ENCODE results near the gene INPP5A.
"Not testable (repeated sequence)": the region's sequence is repeated elsewhere in the genome, so short reads cannot be mapped to it uniquely, and the experiment has no call there.

Gene INPP5A

DNA sequence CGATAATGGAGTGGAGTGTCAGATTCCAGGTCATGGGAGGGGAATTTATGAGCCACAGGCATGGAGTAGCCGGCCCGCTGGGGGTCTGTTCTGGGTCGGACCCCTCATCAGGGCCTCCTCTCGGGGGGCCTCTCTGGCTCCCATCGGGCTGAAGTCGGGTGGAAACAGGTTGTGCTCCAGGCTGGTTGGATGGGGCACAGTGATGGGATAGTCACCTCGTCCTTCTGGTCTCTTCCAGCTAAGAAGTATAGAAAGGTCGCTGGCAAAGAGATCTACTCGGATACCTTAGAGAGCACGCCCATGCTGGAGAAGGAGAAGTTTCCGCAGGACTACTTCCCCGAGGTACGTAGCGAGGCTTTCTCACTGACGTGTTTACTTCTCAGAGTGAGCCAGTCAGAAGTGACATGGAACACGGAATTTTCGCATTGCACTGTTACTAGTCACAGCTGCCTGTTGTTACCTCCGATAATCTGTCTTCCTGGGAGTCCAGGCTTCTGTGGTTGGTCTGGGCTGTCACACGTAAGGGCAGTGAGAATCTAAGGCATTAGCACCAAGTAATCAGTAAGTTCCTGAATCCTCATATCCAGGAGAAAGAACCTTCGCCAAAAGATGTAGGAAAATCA is 160.1 kb downstream of the INPP5A start:
- ATAC-seq, result no peak

GRCh38 chr10:132698211-132698751 is 160.7 kb downstream of the INPP5A start:
- ATAC-seq, result no peak

GRCh38 chr10:132698761-132699391 is 161.3 kb downstream of the INPP5A start:
- ATAC-seq, result no peak

GRCh38 chr10:132699411-132700155 is 162.0 kb downstream of the INPP5A start:
- ATAC-seq, result no peak

GRCh38 chr10:132700156-132701098 is 162.8 kb downstream of the INPP5A start:
- no peak for ATAC-seq

GRCh38 chr10:132701099-132701845 is 163.7 kb downstream of the INPP5A start:
- ATAC-seq, result no peak

- ATAC-seq, result no peak
These were observed 164.2 kb downstream of the INPP5A start for GRCh38 chr10:132701846-132702190.

- ATAC-seq, result no peak
These were observed 165.2 kb downstream of the INPP5A start for GRCh38 chr10:132702601-132703418.

- no peak for ATAC-seq
These were observed 165.9 kb downstream of the INPP5A start for GRCh38 chr10:132703419-132704007.

GRCh38 chr10:132704008-132704814 is 166.6 kb downstream of the INPP5A start:
- no peak for ATAC-seq

DNA sequence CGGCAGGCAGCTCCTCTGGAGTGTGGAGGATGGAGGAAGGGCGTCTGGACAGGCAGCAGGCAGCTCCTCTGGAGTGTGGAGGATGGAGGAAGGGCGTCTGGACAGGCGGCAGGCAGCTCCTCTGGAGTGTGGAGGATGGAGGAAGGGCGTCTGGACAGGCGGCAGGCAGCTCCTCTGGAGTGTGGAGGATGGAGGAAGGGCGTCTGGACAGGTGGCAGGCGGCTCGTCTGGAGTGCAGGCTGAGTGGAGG is 167.2 kb downstream of the INPP5A start:
- ATAC-seq, result not testable (repeated sequence)

GRCh38 chr10:132705173-132705572 is 167.6 kb downstream of the INPP5A start:
- ATAC-seq, result no peak

GRCh38 chr10:132705943-132706342 is 168.4 kb downstream of the INPP5A start:
- no peak for ATAC-seq

DNA sequence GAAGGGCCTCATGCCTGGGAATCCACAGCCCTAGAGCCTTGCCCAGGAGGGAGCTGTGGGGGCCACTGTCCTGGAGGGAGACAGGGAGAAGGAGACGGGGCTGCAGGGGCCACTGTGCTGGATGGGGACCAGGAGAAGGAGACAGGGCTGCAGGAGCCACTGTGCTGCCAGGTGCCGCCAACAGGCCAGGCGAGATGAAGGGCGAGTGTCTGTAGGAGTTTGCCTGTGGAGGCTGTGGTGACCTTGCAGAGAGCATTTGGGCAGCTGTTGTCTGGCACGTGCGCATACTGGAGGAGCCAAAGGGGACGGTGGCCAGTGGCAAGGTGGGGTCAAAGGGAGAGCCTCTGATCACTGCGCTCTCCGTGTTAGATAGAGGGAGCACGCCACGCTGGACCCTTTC is 169.1 kb downstream of the INPP5A start:
- no peak for ATAC-seq

DNA sequence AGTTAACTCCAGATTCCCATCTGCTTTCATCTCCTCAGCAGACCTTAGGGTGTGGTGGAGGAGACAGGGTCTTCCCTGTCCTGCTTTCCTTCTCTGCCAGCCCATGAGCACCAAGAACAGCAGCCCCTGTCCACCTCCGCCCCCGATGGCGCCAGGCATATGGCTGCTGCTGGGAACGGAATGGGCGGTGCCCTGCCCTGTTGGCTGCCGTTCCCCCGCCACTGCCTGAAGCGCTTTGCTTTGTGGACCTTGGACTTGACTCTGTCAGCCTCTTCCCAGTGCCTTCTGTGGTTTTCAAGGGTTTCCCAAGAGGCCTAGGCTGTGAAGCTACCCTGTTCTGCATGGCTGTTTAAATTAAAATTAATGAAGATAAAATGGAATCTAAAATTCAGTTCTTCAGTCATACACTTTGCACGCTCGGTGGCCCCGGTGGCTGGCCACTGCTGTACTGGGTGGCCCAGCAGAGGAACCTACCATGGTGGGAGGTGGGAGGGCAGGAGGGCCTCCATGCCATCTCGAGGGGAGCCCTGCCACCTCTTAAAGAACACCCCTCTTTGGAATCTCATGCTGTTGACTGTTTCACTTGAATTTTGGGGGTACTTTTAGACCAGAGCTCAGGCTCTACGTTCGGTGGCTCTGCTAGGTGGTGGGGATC is 169.7 kb downstream of the INPP5A start:
- no peak for ATAC-seq

- no peak for ATAC-seq
These were observed 170.2 kb downstream of the INPP5A start for GRCh38 chr10:132707776-132708171.

GRCh38 chr10:132708441-132708840 is 170.9 kb downstream of the INPP5A start:
- ATAC-seq, result no peak

DNA sequence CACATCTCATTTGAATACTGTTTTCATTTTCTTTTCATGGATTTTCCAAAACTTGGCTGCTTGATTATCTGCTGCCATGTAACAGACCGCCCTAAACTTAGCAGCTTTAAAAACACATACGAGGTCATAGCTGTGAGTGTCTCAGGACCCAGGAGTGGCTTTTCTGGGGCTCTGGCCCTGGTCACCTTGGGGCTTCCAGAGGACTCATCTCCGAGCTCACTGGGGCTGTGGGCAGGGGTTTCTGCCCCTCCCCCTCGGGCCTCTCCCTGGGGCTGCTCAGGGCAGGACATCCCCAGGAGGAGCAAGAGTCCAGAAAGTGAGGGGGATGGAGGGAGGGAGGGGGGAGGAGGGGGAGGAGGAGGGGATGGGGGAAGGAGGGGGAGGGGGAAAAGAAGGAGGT is 171.3 kb downstream of the INPP5A start:
- ATAC-seq, result no peak

DNA sequence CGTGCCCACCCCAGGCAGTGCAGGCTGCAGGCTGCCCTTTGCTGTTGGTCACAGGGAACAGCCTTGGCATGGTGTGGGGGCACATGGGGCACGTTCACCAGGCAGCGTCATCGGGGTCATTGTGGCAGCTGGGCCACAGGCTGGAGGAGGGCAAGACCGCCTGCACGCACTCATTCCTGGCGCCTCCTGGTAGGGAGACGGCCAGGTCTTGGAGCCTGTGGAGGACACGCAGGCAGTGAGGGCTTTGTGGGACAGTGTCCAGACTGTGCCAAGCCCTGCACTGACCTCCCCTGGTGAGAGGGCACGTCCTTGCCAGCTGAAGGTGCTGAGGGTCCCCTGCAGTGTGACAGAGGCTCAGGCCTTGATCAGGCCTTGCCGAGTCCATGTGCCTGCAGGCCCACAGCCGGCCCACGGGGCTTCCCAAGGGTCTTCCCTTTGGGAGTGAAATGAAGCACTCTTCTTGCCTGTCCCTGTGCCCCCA is 171.9 kb downstream of the INPP5A start:
- no peak for ATAC-seq
